K562 (cell line): ENCODE results near the gene MICU1. TPM values are rescaled to one million over a fixed set of nuclear protein-coding genes. Genes with fewer than 3 reads are reported as not detected.
A peak's percentile ranks its signal among the peaks of the same experiment; 100 is the strongest.

Experiments used
- ATF1 ChIP-seq, 2 experiments: fragments of 450-650 bp in 1 of 2; IDR thresholded peaks; 2 replicates each; pipeline ENCODE4 v1.6.1; 2016; ENCODE audit warnings: missing compliant biosample characterization in 1 of 2, missing genetic modification characterization in 1 of 2
- CBX5 ChIP-seq: IDR thresholded peaks from 2 replicates; pipeline ENCODE4 v1.6.1; 2014; ENCODE audit warnings: low read depth, borderline replicate concordance
- COPS2 ChIP-seq: fragments of 450-650 bp; conservative IDR thresholded peaks from 2 replicates; pipeline ENCODE4 v1.6.1; 2016; ENCODE audit warnings: mild to moderate bottlenecking, moderate library complexity
- FOXK1 ChIP-seq: sonication (generic); formaldehyde crosslinking; IDR thresholded peaks from 2 replicates; pipeline ENCODE4 v1.8.0; 2022; ENCODE audit warnings: missing genetic modification reagents, mild to moderate bottlenecking, borderline replicate concordance
- GTF2F1 ChIP-seq: IDR thresholded peaks from 2 replicates; pipeline ENCODE4 v1.6.1; 2011; ENCODE audit warnings: low read depth, low read length, improper control_type of control experiment
- JUN ChIP-seq, 2 experiments: sonication (generic) in 1 of 2; formaldehyde crosslinking in 1 of 2; IDR thresholded peaks; 2 replicates each; pipeline versions ENCODE4 v1.6.1 to v1.8.0; 2012 to 2022; ENCODE audit warnings: borderline replicate concordance in 2 of 2, mild to moderate bottlenecking in 2 of 2, improper control_type of control experiment in 1 of 2, low read depth in 1 of 2, low read length in 1 of 2, missing genetic modification reagents in 1 of 2
- MAZ ChIP-seq, 2 experiments: fragments of 450-650 bp in 1 of 2; sonication (generic) in 1 of 2; formaldehyde crosslinking; IDR thresholded peaks in 1 of 2; conservative IDR thresholded peaks in 1 of 2; 2 replicates each; pipeline versions ENCODE4 v1.4.0 to v1.5.0; 2020; ENCODE audit warnings: mild to moderate bottlenecking in 1 of 2, missing genetic modification reagents in 1 of 2
- MECOM ChIP-seq: fragments of 250-450 bp; sonication (Bioruptor Pico); IDR thresholded peaks from 2 replicates; pipeline ENCODE4 v1.8.0; 2022; ENCODE audit warnings: inconsistent platforms
- PTTG1 ChIP-seq: fragments of 450-650 bp; IDR thresholded peaks from 2 replicates; pipeline ENCODE4 v1.6.1; 2016; ENCODE audit warnings: low read depth, mild to moderate bottlenecking, missing genetic modification characterization, missing compliant biosample characterization
- RB1 ChIP-seq: fragments of 450-650 bp; IDR thresholded peaks from 2 replicates; pipeline ENCODE4 v1.6.1; 2017; ENCODE audit warnings: low read depth, mild to moderate bottlenecking
- RBFOX2 ChIP-seq: fragments of 200-400 bp; formaldehyde crosslinking; IDR thresholded peaks from 2 replicates; pipeline ENCODE4 v1.6.1; 2017; ENCODE audit warnings: low read depth, mild to moderate bottlenecking, low read length, moderate library complexity
- SIX5 ChIP-seq, 2 experiments: IDR thresholded peaks; 2 replicates each; pipeline ENCODE4 v1.6.1; 2011; ENCODE audit warnings: low read length in 2 of 2, borderline replicate concordance in 1 of 2, low read depth in 1 of 2, mild to moderate bottlenecking in 1 of 2, moderate library complexity in 1 of 2; ENCODE audit not compliant: insufficient read depth in 1 of 2
- TBL1XR1 ChIP-seq, 2 experiments: IDR thresholded peaks; 2 replicates each; pipeline ENCODE4 v1.6.1; 2012; ENCODE audit warnings: improper control_type of control experiment in 2 of 2, low read length in 2 of 2, mild to moderate bottlenecking in 1 of 2
- TSC22D4 ChIP-seq: fragments of 450-650 bp; IDR thresholded peaks from 2 replicates; pipeline ENCODE4 v1.6.1; 2016; ENCODE audit warnings: missing genetic modification characterization, missing biosample characterization, control low read depth
- ZKSCAN3 ChIP-seq: fragments of 250-450 bp; sonication (Bioruptor Pico); IDR thresholded peaks from 2 replicates; pipeline ENCODE4 v1.4.0; 2020
- ZNF444 ChIP-seq: fragments of 250-450 bp; sonication (Bioruptor Pico); IDR thresholded peaks from 2 replicates; pipeline ENCODE4 v1.4.0; 2020; ENCODE audit warnings: mild to moderate bottlenecking, moderate library complexity
- polyA plus RNA-seq, 8 experiments: library from polyadenylated mRNA; depleted of rRNA in 4 of 8; stranded (reverse) in 5 of 8; unstranded in 3 of 8; fragments of >200 nt; fragmentation: Nextera tagmentation in 2 of 8; fragmentation: Illumina TruSeq in 1 of 8; extraction: Ambion mirVana in 2 of 8; extraction: Trizol in 1 of 8; gene quantifications; 2 replicates each; pipeline versions ENCODE4 v1.2.1 to v1.2.3, GENCODE V29; 2011 to 2014; ENCODE audit warnings: inconsistent platforms in 1 of 8, missing spikeins in 1 of 8
- total RNA-seq, 7 experiments: library from RNA; depleted of rRNA in 6 of 7; stranded (reverse); fragments of >200 nt in 6 of 7; fragmentation: Illumina TruSeq in 2 of 7; extraction: Trizol in 2 of 7; gene quantifications; 2 replicates each; pipeline versions ENCODE4 v1.2.1 to v1.2.3, GENCODE V29; 2011 to 2021; ENCODE audit warnings: low replicate concordance in 1 of 7
- TF ChIP-seq, protein P1 (sequence below): fragments of 450-650 bp; IDR thresholded peaks from 2 replicates; pipeline ENCODE4 v1.6.1; 2016; ENCODE audit warnings: mild to moderate bottlenecking
- TF ChIP-seq, protein P2 (sequence below): fragments of 450-650 bp; IDR thresholded peaks from 2 replicates; pipeline ENCODE4 v1.6.1; 2016; ENCODE audit warnings: low read depth, mild to moderate bottlenecking, moderate library complexity
- TF ChIP-seq, protein P3 (sequence below), 2 experiments: IDR thresholded peaks in 1 of 2; conservative IDR thresholded peaks in 1 of 2; 2 replicates each; pipeline ENCODE4 v1.6.1; 2016; ENCODE audit warnings: low read depth in 2 of 2, mild to moderate bottlenecking in 1 of 2, missing compliant biosample characterization in 1 of 2, missing genetic modification characterization in 1 of 2, moderate library complexity in 1 of 2

The MICU1 gene
- total and polyA plus RNA-seq, 9 of the 15 experiments (the other 6 are each of a cell fraction or from before 2014, with no cell fraction given) = 29.3 to 76.8 (median 48.4) TPM

DNA sequence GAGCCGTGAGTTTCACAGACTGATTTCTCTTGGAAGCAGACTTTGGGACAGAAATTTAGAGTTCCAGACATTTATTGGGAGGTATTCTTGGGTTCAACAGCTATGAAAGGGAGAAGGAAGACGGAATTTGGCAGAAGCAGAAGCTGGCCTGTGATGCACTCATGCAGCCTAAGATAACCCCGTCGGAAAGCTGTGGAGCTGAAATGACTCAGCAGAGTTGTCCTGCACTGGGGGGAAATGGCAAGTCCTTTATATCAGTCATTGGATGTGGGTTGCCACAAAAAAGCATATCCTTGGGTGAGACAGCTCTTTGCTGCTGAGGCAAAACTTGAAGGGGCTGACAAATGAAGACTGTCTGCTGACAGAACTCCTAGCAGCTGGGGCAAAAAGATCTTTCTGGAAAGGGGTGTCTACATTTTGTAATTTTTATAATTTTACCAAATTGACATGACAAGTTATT is 11.5 kb upstream of the MICU1 start (continued):
- peak; percentile 51 to 81 for TF ChIP-seq MAZ (CRISPR knock-in tag; conservative IDR thresholded peaks at IDR 0.05 in 1 of 2, IDR thresholded peaks at IDR 0.05 in 1 of 2)
- peak; percentile 67 for TF ChIP-seq JUN (IDR thresholded peaks at IDR 0.05; ENCODE audit: borderline replicate concordance, low read depth, low read length)
- no peak for TF ChIP-seq JUN (CRISPR knock-in tag; IDR thresholded peaks at IDR 0.05; ENCODE audit: borderline replicate concordance)
- peak in 1 of 2 experiments; percentile 34; a peak in 1 of 4 replicates for TF ChIP-seq TBL1XR1 (IDR thresholded peaks at IDR 0.05; ENCODE audit: low read length in 2 of 2)
- peak; percentile 100 for TF ChIP-seq CBX5
- TF ChIP-seq TSC22D4 (tag) = no peak
- TF ChIP-seq, protein P1, sequence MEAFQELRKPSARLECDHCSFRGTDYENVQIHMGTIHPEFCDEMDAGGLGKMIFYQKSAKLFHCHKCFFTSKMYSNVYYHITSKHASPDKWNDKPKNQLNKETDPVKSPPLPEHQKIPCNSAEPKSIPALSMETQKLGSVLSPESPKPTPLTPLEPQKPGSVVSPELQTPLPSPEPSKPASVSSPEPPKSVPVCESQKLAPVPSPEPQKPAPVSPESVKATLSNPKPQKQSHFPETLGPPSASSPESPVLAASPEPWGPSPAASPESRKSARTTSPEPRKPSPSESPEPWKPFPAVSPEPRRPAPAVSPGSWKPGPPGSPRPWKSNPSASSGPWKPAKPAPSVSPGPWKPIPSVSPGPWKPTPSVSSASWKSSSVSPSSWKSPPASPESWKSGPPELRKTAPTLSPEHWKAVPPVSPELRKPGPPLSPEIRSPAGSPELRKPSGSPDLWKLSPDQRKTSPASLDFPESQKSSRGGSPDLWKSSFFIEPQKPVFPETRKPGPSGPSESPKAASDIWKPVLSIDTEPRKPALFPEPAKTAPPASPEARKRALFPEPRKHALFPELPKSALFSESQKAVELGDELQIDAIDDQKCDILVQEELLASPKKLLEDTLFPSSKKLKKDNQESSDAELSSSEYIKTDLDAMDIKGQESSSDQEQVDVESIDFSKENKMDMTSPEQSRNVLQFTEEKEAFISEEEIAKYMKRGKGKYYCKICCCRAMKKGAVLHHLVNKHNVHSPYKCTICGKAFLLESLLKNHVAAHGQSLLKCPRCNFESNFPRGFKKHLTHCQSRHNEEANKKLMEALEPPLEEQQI = peak; percentile 94
- TF ChIP-seq, protein P2, sequence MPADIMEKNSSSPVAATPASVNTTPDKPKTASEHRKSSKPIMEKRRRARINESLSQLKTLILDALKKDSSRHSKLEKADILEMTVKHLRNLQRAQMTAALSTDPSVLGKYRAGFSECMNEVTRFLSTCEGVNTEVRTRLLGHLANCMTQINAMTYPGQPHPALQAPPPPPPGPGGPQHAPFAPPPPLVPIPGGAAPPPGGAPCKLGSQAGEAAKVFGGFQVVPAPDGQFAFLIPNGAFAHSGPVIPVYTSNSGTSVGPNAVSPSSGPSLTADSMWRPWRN = no peak
- 0 out of 2 replicates have a peak, but pooled peaks have one; percentile 59 for TF ChIP-seq FOXK1 (CRISPR knock-in tag)
- TF ChIP-seq GTF2F1 = peak; percentile 38; the same call in 1 of the 2 replicates
- no peak for TF ChIP-seq COPS2
- no peak for TF ChIP-seq PTTG1 (tag)
- no peak for TF ChIP-seq ATF1 (CRISPR knock-in tag; IDR thresholded peaks at IDR 0.05)
- peak; percentile 69 for TF ChIP-seq ATF1 (tag; IDR thresholded peaks at IDR 0.05)
- TF ChIP-seq MECOM (CRISPR knock-in tag) = no peak
- TF ChIP-seq, protein P3, sequence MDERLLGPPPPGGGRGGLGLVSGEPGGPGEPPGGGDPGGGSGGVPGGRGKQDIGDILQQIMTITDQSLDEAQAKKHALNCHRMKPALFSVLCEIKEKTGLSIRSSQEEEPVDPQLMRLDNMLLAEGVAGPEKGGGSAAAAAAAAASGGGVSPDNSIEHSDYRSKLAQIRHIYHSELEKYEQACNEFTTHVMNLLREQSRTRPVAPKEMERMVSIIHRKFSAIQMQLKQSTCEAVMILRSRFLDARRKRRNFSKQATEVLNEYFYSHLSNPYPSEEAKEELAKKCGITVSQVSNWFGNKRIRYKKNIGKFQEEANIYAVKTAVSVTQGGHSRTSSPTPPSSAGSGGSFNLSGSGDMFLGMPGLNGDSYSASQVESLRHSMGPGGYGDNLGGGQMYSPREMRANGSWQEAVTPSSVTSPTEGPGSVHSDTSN (CRISPR knock-in tag; IDR thresholded peaks at IDR 0.05; ENCODE audit: low read depth) = no peak
- TF ChIP-seq, protein P3 (tag; conservative IDR thresholded peaks at IDR 0.05; ENCODE audit: low read depth) = peak; percentile 84
- TF ChIP-seq ZKSCAN3 = no peak
- no peak for TF ChIP-seq ZNF444 (CRISPR knock-in tag)
- peak; percentile 66 for TF ChIP-seq RB1
- TF ChIP-seq SIX5 (IDR thresholded peaks at IDR 0.05; ENCODE audit: borderline replicate concordance in 1 of 2, insufficient read depth in 1 of 2, low read depth in 1 of 2, low read length in 2 of 2) = no peak
- TF ChIP-seq RBFOX2 = no peak
